ENCODE measurements around the gene GAL3ST2.
"Not testable (repeated sequence)": the region's sequence is repeated elsewhere in the genome, so short reads cannot be mapped to it uniquely, and the experiment has no call there.

The GAL3ST2 gene

GRCh38 chr2:241801611-241802420, 25.2 kb downstream of the GAL3ST2 start:
- DNase-seq, result no peak
- in situ Hi-C loops (cut with MboI; ENCODE audit: low pct_unique_long_range_greater_than_20kb, low sequenced_read_pairs), result no loop called here

- no peak for DNase-seq
- in situ Hi-C loops (cut with MboI; ENCODE audit: low pct_unique_long_range_greater_than_20kb, low sequenced_read_pairs), result no loop called here
These were observed 26.0 kb downstream of the GAL3ST2 start for GRCh38 chr2:241802421-241803318.

GRCh38 chr2:241803387-241804325, 27.0 kb downstream of the GAL3ST2 start:
- no peak for DNase-seq
- in situ Hi-C loops (cut with MboI; ENCODE audit: low pct_unique_long_range_greater_than_20kb, low sequenced_read_pairs), result no loop called here

GRCh38 chr2:241804326-241805229, 28.0 kb downstream of the GAL3ST2 start:
- in situ Hi-C loops (cut with MboI; ENCODE audit: low pct_unique_long_range_greater_than_20kb, low sequenced_read_pairs), result no loop called here
- DNase-seq, result peak; percentile 62

- in situ Hi-C loops (cut with MboI; ENCODE audit: low pct_unique_long_range_greater_than_20kb, low sequenced_read_pairs); DNase-seq: not testable (repeated sequence)
These were observed 29.6 kb downstream of the GAL3ST2 start for GRCh38 chr2:241806217-241806616.

- in situ Hi-C loops (cut with MboI; ENCODE audit: low pct_unique_long_range_greater_than_20kb, low sequenced_read_pairs), result no loop called here
- DNase-seq, result no peak
These were observed 31.6 kb downstream of the GAL3ST2 start for GRCh38 chr2:241808051-241808720.

GRCh38 chr2:241808721-241809382, 32.2 kb downstream of the GAL3ST2 start, which contains the start of gene NEU4:
Gene NEU4 (plus strand): TSS chr2:241809193. CDS start chr2:241814485, 5,292 bp downstream.
- no peak for DNase-seq
- in situ Hi-C loops (cut with MboI; ENCODE audit: low pct_unique_long_range_greater_than_20kb, low sequenced_read_pairs), result no loop called here

- in situ Hi-C loops (cut with MboI; ENCODE audit: low pct_unique_long_range_greater_than_20kb, low sequenced_read_pairs), result no loop called here
These were observed 33.0 kb downstream of the GAL3ST2 start for GRCh38 chr2:241809383-241810306.

GRCh38 chr2:241810307-241811200, 33.9 kb downstream of the GAL3ST2 start:
- DNase-seq, result no peak
- in situ Hi-C loops (cut with MboI; ENCODE audit: low pct_unique_long_range_greater_than_20kb, low sequenced_read_pairs), result no loop called here

More at GRCh38 chr2:241809383-241810306, 33.0 kb downstream of the GAL3ST2 start:
- no peak for DNase-seq

- DNase-seq, result no peak
- in situ Hi-C loops (cut with MboI; ENCODE audit: low pct_unique_long_range_greater_than_20kb, low sequenced_read_pairs), result no loop called here
These were observed 34.8 kb downstream of the GAL3ST2 start for GRCh38 chr2:241811201-241811951.

- in situ Hi-C loops (cut with MboI; ENCODE audit: low pct_unique_long_range_greater_than_20kb, low sequenced_read_pairs), result no loop called here
- no peak for DNase-seq
These were observed 35.5 kb downstream of the GAL3ST2 start for GRCh38 chr2:241811952-241812729.

- in situ Hi-C loops (cut with MboI; ENCODE audit: low pct_unique_long_range_greater_than_20kb, low sequenced_read_pairs), result no loop called here
- DNase-seq, result no peak
These were observed 36.4 kb downstream of the GAL3ST2 start for GRCh38 chr2:241812730-241813643.

All from KBM-7 (cell line).